ENCODE measurements around the gene NEXMIF.

- TF ChIP-seq CTCF (IDR thresholded peaks at IDR 0.05) (no peak), POLR2A (IDR thresholded peaks at IDR 0.05) (no peak), POLR2AphosphoS5 (IDR thresholded peaks at IDR 0.05) (no peak)
Observed at GRCh38 chrX:74684466-74684865, 240.8 kb downstream of the NEXMIF start.
